SK-N-SH treated with all-trans-retinoic acid at 6 μM for 48 hours (cell line): Measurements from ENCODE around the gene BST1.

ENCODE experiments used
- CSDC2 ChIP-seq: fragments of 250-450 bp; sonication (Bioruptor Pico); IDR thresholded peaks from 2 replicates; pipeline ENCODE4 v1.5.0; 2020; ENCODE audit warnings: mild to moderate bottlenecking, moderate library complexity
- SNAI2 ChIP-seq: fragments of 250-450 bp; sonication (Bioruptor Pico); IDR thresholded peaks from 2 replicates; pipeline ENCODE4 v1.5.0; 2020; ENCODE audit warnings: mild to moderate bottlenecking, moderate library complexity

DNA sequence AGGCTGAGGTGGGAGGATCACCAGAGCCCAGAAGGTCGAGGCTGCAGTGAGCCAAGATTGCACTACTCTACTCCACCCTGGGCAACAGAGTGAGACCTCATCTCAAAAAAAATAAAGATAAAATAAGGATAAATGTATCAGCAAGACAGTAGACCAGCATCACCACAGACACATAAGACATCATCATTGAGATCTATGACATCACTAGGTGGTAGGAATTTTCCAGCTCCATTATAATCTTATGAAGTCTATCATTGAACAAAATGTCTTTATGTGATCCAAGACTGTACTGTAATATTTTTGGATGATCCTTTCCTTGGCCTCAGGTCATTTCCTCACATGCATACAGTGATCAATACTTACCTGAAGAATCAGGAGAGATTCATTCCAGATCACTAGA is 29.5 kb upstream of the BST1 start:
- TF ChIP-seq SNAI2 (no peak), CSDC2 (CRISPR knock-in tag) (no peak)
